Effector CD8-positive, alpha-beta T cell (primary cell): Measurements from ENCODE around the gene RPGRIP1L.
A peak's percentile ranks its signal among the peaks of the same experiment; 100 is the strongest.

Experiments
- DNase-seq: peaks from one replicate; lab custom pipeline; 2025; lab: John Stamatoyannopoulos, UW
- total RNA-seq, 4 experiments: gene quantifications; one replicate each; lab custom pipeline; 2026; lab: John Stamatoyannopoulos, UW

RPGRIP1L gene
- 9.1 to 16.4 (median 12.5) reads per million in 4 experiments for total RNA-seq

- DNase-seq, result peak; percentile 97
Measured at GRCh38 chr16:53703590-53704444, at the start of gene RPGRIP1L, which contains the start of gene FTO. TSS of gene RPGRIP1L (minus strand) at chr16:53703859. CDS start at chr16:53700723, 3,136 bp downstream. TSS of gene FTO (plus strand) at chr16:53704156.

- no peak for DNase-seq
Measured at GRCh38 chr16:53753431-53753830, 49.8 kb upstream of the RPGRIP1L start.

- DNase-seq, result no peak
Measured at GRCh38 chr16:53752560-53752959, 48.9 kb upstream of the RPGRIP1L start.

DNA sequence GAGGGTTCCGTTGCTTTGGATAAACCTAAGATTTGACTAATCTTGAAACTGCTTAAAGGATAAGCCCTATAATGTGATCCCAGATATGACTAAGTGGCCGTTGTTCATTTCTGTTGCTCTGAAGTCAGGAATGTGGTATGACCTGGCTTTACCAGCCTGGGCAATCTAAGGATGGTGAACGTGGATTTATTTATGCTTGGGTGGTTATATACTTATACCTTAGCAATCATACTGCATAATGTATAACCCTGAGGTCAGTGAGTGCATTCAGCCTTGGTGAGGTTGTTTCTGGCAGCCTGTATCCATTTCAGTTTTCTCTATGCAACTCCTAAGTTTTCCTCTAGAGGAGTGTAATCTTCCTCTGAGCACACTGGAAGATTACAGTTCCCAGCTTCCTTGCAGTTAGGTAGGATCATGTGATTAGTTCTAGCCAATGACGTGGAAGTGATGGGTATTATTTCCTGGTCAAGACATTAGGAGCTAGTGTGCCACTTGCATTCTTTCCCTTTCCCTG is 42.2 kb upstream of the RPGRIP1L start:
- DNase-seq, result no peak

DNA sequence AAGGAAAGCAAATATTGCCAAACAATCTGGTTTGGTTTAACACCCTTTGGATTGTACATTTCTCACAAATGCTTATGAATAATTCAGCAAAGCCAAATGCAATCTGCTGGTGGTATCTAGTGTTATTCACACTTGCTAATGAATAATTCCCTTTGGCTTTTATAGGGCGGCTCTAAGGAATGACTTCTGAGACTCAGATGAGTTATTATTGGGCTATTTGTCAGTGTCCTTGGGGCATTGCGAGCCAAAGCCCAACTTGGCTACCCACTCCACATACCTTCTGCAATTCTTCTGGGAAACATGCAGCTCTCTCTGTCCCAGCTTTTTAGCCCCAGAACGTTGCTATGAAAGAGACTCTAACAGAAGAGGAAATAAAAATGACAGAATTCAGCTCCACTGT is 41.4 kb upstream of the RPGRIP1L start:
- DNase-seq, result no peak

DNA sequence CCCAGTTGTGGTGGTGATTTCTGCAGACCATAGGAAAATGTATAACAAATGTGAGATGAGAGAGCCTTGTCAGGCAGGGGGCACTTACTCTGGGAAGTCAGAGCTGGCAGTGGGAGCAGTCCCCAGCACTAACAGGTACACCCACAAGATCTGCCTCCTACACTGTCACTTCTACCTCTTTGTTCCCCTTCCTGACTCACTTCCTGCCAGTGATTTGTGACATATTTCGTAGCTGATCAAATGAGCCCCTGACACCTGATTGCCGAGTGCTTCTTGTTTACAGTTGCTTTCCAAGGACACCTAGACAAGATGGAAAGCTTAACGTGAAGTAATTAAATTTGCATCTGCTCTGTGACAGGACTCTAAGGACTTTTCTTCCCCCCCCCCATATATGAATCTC is 40.8 kb upstream of the RPGRIP1L start:
- no peak for DNase-seq

- no peak for DNase-seq
Measured at GRCh38 chr16:53743149-53743566, 39.5 kb upstream of the RPGRIP1L start.

GRCh38 chr16:53741546-53741945 is 37.9 kb upstream of the RPGRIP1L start:
- DNase-seq, result no peak

DNA sequence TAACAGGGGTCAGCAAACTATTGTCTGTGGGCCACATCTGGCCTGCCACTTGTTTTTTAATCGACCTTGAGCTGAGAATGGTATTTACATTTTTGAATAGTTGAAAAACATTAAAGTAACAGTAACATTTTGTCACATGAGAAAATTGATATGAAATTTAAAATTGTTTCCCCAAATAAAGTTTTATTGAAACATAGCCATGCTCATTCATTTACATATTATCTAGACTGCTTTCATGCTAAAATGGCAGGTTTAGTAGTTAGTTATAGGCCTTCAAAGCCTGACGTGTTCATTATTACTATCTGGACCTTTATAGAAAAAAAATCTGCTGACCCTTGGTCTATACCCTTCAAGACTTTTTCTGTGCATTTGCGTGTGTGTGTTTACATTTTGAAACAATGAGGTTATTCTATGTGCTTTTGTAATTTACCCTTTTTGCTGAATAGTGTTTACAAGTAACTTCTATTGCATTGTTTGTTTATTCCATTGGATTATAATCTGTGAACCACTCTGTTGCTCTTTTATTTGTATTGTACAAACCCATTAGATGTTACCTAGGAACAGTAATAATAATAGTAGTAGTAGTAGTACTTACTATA is 37.4 kb upstream of the RPGRIP1L start:
- no peak for DNase-seq

GRCh38 chr16:53740476-53740875 is 36.8 kb upstream of the RPGRIP1L start:
- no peak for DNase-seq

GRCh38 chr16:53737552-53737951 is 33.9 kb upstream of the RPGRIP1L start:
- DNase-seq, result no peak

- no peak for DNase-seq
Measured at GRCh38 chr16:53736297-53736696, 32.6 kb upstream of the RPGRIP1L start.

- DNase-seq, result no peak
Measured at GRCh38 chr16:53734908-53735307, 31.2 kb upstream of the RPGRIP1L start.

GRCh38 chr16:53732296-53732929 is 28.8 kb upstream of the RPGRIP1L start:
- no peak for DNase-seq

DNA sequence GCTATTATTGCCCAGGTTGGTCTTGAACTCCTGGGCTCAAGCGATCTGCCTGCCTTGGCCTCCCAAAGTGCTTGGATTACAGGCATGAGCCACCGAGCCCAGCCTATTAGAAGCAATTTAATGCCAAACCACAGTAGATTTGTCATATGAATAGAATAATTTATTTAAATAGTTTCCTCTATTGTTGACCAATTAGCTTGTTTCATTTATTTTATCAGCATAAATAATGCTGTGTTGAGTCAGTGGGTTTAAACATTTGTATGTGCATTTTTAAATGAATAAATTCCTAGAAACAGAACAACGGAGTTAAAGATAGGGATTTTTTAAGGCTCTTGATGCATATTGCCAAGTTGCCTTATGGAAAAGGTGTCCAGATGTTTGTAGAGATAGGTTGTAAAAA is 27.0 kb upstream of the RPGRIP1L start:
- DNase-seq, result no peak

GRCh38 chr16:53726625-53727024 is 23.0 kb upstream of the RPGRIP1L start:
- no peak for DNase-seq

DNA sequence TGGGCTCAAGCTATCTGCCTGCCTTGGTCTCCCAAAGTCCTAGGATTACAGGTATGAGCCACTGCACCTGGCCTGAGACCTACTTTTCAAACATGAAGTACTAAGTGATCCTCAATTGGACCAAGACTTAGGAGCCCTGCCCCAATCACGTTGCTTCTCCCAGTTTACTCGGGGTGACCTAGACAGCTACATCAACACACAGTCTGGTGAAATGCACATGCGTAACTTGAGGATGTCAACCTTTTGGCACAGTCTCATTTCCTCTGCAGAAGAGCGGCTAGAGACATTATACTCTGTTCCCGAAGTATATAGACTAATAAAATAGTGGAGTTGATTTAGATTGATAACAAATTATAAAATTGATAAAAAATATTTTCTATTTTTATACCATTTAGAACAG is 17.4 kb upstream of the RPGRIP1L start:
- no peak for DNase-seq

GRCh38 chr16:53717577-53717976 is 13.9 kb upstream of the RPGRIP1L start:
- no peak for DNase-seq

GRCh38 chr16:53715023-53715384 is 11.3 kb upstream of the RPGRIP1L start:
- DNase-seq, result no peak

DNA sequence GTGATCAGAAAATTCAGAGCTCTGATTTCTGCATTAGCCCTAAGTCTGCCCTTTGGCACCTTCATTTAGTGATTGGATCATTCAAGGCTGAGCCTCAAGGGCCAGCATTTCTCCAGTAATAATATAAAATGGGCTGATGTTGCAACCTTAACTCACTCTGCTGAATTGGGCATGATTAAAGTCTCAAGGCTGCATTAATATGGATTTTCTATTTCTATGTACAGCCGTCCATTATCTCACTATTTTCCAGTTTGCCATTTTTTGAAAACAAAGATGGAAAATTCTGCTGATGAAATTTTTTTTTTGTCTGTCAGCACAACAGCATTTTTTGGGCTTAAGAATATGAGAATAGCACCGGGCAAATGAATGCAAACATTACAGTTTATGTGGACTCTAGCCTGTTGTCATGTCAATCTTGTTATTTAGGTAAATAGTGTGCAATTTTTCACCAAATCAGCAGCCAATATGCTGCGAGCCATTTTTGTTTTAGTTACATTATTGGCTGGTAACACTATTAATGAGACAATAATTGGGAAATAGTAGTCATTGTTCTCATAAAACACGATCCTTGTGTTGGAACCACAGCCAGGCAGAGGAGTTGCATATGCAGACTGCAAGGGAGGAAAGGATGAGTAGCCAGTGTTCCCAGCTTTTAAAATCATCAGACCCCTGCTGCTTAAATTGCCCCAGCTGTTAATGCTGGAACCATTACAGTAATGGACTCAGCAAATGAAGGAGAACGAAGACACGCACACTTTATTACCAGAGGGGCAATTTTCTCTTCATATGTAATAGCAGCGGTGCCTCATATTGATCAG is 10.8 kb upstream of the RPGRIP1L start:
- DNase-seq, result no peak

GRCh38 chr16:53713403-53714204 is 9.9 kb upstream of the RPGRIP1L start:
- DNase-seq, result no peak
